ENCODE results near the gene MON1B.
A peak's percentile ranks its signal among the peaks of the same experiment; 100 is the strongest.
"Not testable (repeated sequence)": the region's sequence is repeated elsewhere in the genome, so short reads cannot be mapped to it uniquely, and the experiment has no call there.

The MON1B gene

GRCh38 chr16:77171745-77172635 is 19.0 kb upstream of the MON1B start:
- peak; percentile 79 for TF ChIP-seq CTCF (IDR thresholded peaks at IDR 0.05)
- H3K9me3 Mint-ChIP-seq, result no peaks in the 10 kb centered on the region
- H3K27ac Mint-ChIP-seq, result no peak overlapping the region
- peak; percentile 35 for DNase-seq
- no peaks in the 10 kb centered on the region for H3K36me3 Mint-ChIP-seq (ENCODE audit: low read depth)
- H3K27me3 Mint-ChIP-seq (ENCODE audit: low read depth, poor library complexity), result peaks cover 31% of the 10 kb centered on the region
- no peak overlapping the region for H3K4me3 Mint-ChIP-seq
- H3K4me1 Mint-ChIP-seq, result no peaks in the 10 kb centered on the region

DNA sequence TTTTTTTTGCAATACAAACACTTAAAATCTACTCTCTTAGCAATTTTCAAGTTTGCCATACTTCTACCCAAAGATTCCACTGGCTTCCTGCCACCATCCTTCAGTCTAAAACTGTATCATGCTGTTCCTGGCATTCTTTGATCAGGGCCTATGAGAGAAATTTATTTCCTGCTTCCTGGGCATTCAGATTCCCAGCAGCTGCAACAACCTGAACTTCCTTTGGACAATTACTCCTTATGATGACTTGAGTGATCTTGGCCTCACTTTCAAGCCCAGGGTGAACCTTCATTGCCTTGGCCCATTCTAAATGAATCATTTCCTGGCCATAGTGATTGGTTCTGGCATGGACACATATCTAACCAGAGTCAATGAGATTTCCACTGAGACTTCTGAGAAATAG is 18.0 kb upstream of the MON1B start:
- Mint-ChIP-seq H3K4me1 (no peaks in the 10 kb centered on the region), H3K36me3 (ENCODE audit: low read depth) (no peaks in the 10 kb centered on the region), H3K9me3 (no peaks in the 10 kb centered on the region), H3K27ac (no peak overlapping the region), H3K4me3 (no peak overlapping the region), H3K27me3 (ENCODE audit: low read depth, poor library complexity) (peaks cover 26% of the 10 kb centered on the region)
- no peak for TF ChIP-seq CTCF (IDR thresholded peaks at IDR 0.05)
- DNase-seq, result no peak

DNA sequence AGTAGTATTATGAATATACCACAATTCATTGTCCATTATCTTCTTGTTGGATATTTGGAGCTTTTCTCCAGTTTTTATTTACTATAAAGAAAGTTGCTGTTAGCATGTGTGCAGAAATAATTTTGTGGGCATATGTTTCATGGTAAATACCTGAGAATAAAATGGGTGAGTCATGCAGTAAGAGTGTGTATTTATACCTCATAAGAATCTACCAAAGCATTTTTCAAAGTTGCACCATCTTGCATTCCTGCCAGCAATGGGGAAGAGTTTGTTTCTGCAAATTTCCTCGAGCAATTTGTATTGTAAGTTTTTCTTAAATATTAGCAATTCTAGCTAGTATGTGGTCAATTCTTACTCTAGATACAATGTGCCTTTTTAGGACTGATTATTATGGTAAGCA is 7.9 kb upstream of the MON1B start:
- DNase-seq, result no peak
- no peak for TF ChIP-seq CTCF (IDR thresholded peaks at IDR 0.05)
- Mint-ChIP-seq H3K27me3 (ENCODE audit: low read depth, poor library complexity) (peaks cover 19% of the 10 kb centered on the region), H3K4me3 (no peak overlapping the region), H3K27ac (no peak overlapping the region), H3K4me1 (no peaks in the 10 kb centered on the region), H3K36me3 (ENCODE audit: low read depth) (no peaks in the 10 kb centered on the region), H3K9me3 (no peaks in the 10 kb centered on the region)

GRCh38 chr16:77186298-77186697 is 4.7 kb upstream of the MON1B start:
- H3K9me3 Mint-ChIP-seq; H3K4me3 Mint-ChIP-seq; H3K27ac Mint-ChIP-seq; H3K36me3 Mint-ChIP-seq (ENCODE audit: low read depth); DNase-seq: not testable (repeated sequence)
- Mint-ChIP-seq H3K4me1 (peaks cover 13% of the 10 kb centered on the region), H3K27me3 (ENCODE audit: low read depth, poor library complexity) (peaks cover 16% of the 10 kb centered on the region)

GRCh38 chr16:77190190-77190477 is 856 bp upstream of the MON1B start:
- H3K4me3 Mint-ChIP-seq, result peak overlapping the region; percentile 92
- peaks cover 32% of the 10 kb centered on the region for H3K4me1 Mint-ChIP-seq
- no peak for TF ChIP-seq CTCF (IDR thresholded peaks at IDR 0.05)
- peaks cover 12% of the 10 kb centered on the region for H3K27me3 Mint-ChIP-seq (ENCODE audit: low read depth, poor library complexity)
- peaks cover 16% of the 10 kb centered on the region for H3K36me3 Mint-ChIP-seq (ENCODE audit: low read depth)
- DNase-seq, result no peak
- peak overlapping the region; percentile 98 for H3K27ac Mint-ChIP-seq
- no peaks in the 10 kb centered on the region for H3K9me3 Mint-ChIP-seq

GRCh38 chr16:77191259-77191969 is 424 bp downstream of the MON1B start:
- Mint-ChIP-seq H3K36me3 (ENCODE audit: low read depth) (peaks cover 21% of the 10 kb centered on the region), H3K9me3 (no peaks in the 10 kb centered on the region), H3K4me1 (peaks cover 32% of the 10 kb centered on the region), H3K27ac (peak overlapping the region; percentile 98), H3K27me3 (ENCODE audit: low read depth, poor library complexity) (peaks cover 12% of the 10 kb centered on the region), H3K4me3 (peak overlapping the region; percentile 92)
- DNase-seq, result peak; percentile 29
- no peak for TF ChIP-seq CTCF (IDR thresholded peaks at IDR 0.05)
